ENCODE results near the gene KDM6B.
"Not testable (repeated sequence)": the region's sequence is repeated elsewhere in the genome, so short reads cannot be mapped to it uniquely, and the experiment has no call there.

The KDM6B gene

DNA sequence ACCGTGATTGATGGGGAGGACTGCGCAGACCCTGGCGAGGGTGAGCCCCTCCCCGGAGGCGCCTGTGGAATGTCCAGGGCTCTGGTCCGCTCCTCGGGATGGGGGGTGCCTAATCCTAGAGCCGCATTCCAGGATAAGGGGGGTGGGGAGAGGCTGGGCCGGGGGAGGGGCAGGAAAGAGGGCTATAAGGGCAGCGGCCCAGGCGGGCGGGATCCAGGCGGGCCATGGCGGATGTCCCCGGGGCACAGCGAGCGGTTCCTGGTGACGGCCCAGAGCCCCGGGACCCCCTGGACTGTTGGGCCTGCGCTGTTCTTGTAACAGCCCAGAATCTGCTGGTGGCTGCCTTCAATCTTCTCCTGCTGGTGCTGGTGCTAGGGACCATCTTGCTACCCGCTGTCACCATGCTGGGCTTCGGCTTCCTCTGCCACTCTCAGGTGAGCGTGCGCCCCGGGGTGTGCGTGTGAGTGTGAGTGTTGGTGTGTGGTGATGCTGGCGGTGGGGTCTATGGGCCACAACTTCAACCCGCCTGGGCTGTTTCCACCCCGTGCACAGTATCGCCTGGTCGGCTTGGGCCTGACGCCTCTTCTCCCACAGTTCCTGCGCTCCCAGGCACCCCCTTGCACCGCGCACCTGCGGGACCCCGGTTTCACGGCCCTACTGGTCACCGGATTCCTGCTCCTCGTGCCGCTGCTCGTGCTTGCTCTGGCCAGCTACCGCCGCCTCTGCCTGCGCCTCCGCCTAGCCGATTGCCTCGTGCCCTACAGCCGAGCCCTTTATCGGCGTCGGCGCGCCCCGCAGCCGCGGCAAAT is 21.0 kb downstream of the KDM6B start, which contains the start of gene TMEM88:
Gene TMEM88 (plus strand): TSS at position 216 of the 809 bp plus-strand sequence. CDS start 9 bp downstream, at position 225.
- DNase-seq: no peak

DNA sequence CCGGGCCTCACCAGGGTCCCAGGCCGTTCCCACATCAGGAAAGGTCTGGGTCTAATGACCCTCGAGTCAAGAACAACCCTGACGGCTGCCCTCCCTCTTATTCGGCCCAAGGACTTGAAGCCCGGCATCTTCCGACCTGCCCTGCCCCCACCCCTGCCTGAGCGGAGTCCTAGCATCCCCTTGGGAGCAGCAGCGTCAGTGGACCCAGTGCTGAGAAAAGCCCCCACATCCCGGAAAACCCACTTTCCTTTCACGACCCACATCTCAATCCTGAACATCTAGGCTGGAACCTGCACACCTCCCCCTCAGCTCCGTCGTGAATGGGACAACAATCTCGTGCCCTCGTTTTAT is 21.6 kb downstream of the KDM6B start:
- DNase-seq: no peak

GRCh38 chr17:7856011-7856810 is 22.2 kb downstream of the KDM6B start:
- peak; percentile 43 for DNase-seq

GRCh38 chr17:7856811-7857712 is 23.0 kb downstream of the KDM6B start, which contains the start of gene NAA38:
Gene NAA38 (minus strand): TSS chr17:7857559. CDS start chr17:7857463, 96 bp downstream.
- peak; percentile 98 for DNase-seq

- DNase-seq: peak; percentile 94
These were observed 23.9 kb downstream of the KDM6B start, which contains the start of gene CYB5D1 for GRCh38 chr17:7857713-7858521. Gene CYB5D1 (plus strand): TSS chr17:7858003. CDS start chr17:7858135, 132 bp downstream.

DNA sequence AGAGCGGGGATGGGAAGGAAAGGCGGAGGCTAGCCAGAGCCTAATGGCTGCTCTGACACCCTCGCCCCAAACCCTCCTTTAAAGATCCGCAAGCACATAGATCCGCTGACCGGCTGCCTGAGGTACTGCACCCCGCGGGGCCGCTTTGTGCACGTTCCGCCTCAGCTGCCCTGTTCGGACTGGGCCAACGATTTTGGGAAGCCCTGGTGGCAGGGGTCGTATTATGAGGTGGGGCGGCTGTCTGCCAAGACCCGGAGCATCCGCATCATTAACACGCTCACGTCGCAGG is 24.4 kb downstream of the KDM6B start:
- peak; percentile 47 for DNase-seq

DNA sequence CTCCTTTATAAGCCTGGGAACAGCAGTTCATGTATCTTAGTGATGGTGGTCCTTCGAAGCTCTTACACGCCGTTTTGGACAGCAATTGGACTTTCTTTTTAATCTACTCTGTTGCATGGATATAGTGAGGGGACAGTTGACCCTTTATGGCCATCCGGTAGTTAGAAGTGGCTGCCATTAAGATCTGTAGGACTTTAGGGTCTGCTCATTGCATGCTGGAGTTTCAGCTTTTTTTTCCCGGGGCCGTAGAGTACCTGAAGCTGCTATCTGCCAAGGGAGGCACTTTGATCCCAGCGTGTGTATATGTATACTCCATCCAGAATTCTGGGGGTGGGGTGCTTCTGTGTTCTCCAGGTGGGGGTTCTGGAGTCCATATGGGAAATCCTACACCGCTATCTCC is 25.0 kb downstream of the KDM6B start:
- no peak for DNase-seq

DNA sequence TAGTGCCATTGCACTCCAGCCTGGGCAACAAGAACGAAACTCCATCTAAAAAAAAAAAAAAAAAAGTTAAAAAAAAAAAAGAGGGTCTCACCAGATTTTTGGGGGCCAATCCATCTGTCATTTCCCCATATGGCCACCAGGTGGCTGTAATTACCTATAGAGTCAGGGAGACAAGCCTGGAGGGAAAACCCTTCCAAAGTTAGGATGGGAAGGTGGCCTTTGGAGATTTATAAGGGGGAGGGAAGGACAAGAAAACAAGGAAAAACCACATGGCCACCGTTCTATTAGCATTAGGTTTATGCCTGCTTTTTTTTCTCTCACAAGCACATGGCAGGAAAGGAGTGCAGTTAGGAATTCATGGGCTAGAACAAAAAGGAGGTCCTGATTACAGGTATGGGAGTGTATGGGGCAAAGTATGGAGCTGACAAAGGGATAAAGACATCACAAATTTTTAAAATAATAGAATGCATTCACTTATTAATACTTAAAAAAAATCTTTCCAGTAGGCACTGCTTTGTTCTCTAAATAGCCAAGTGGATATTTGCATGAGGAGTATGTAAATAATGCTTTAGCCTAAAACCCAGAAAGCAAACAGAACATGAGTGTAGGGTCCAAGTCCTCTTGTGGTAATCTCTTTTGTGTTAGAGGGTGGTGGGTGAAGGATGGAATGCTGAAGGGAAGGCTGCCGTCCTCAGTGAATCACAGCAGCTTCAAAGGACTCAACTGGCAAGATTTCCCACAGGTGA is 28.8 kb downstream of the KDM6B start:
- peak; percentile 51 for DNase-seq

DNA sequence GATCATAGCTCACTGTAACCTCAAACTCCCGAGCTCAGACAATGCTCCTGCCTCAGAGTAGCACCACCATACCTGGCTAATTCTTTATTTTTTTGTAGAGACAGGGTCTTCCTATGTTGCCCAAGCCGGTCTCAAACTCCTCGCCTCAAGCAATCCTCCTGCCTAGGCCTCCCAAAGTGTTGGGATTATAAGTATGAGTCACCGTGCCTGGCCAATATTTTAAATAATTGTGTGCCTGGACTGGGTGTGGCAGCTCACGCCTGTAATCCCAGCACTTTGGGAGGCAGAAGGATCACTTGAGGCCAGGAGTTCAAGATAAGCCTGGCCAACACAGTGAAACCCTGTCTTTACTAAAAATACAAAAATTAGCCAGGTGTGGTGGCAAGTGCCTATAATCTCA is 30.4 kb downstream of the KDM6B start:
- not testable (repeated sequence) for DNase-seq

DNA sequence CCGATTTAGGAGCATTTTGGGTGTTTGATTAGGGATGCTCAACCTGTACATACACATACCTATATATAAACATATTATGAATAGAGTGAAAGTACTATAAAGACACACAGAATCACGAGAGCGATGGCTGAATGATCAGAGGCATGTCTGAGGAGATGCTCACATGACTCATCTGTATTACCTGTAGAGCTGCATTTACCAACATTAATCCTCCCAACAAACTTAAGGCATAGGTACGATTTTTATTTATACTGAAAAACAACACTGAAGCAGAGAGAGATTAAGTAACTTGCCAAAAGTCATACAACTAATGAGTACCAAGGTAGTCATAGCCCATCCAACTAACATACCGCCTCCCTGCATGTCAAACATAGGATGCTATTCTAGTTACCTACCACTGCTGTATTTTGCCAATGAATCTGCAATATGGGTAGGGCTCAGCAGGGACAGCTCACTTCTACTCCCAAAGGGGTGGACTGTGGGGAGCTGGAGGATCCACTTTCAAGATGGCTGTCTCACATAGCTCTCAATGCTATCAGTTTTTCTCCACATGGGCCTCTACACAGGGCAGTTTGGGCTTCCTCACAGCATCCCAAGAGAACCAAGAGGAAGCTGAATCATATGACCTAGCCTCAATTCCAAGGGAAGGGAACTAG is 31.1 kb downstream of the KDM6B start:
- no peak for DNase-seq

DNA sequence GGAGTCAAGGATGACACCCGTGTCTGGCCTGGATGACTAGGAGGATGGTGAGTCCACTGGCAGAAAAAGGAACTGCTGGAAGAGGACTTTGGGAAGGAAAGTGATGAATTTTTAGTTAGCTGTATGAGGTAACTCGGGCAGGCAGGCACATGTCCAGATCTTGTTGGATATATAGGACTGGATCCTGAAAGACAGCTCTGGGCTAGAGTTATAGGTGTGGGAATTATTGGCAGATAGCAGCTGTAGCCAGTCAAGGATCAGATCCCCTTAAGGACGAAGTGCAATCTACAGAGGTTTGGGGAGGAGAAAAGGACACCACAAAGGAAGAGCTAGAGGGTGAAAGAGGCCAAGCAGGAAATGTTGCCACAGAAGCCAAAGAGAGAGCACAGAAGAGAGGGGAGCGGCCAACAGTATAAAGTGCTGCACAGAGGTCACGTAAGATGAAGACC is 33.9 kb downstream of the KDM6B start:
- DNase-seq: no peak

DNA sequence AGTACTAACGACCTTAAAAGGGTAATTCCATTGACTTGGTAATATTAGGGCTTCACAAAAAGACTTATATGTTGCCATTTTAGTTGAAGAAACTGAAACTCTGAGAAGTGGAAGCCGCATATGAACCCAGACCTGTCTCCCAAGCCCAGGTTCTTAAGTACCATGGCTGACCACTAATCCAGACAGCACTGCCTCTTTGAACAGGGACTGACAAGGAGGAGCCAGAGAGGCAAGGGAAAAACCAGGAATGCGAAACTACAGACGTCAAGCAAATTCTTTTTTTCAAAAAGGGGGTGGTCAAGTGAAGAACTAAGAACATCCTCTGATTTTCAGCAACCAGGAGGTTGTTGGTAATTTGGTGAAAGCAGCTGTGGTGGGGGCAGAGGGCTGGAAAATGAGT is 39.0 kb downstream of the KDM6B start:
- DNase-seq: no peak

GRCh38 chr17:7875804-7876370 is 41.9 kb downstream of the KDM6B start:
- no peak for DNase-seq

DNA sequence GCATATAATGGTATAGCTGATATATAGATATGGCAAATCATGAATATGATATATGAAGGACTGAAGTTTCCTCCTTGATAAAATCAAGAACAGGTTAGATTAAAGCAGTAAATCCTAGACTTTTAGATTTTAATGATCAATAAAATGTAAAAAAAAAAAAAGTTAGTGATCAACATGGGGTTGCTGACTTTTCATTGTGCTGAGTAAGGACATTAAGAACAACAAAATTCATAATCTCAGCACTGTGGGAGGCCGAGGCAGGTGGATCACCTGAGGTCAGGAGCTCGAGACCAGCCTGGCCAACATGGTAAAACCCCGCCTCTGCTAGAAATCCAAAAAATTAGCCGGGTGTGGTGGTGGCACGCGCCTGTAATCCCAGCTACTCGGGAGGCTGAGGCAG is 44.2 kb downstream of the KDM6B start:
- no peak for DNase-seq

DNA sequence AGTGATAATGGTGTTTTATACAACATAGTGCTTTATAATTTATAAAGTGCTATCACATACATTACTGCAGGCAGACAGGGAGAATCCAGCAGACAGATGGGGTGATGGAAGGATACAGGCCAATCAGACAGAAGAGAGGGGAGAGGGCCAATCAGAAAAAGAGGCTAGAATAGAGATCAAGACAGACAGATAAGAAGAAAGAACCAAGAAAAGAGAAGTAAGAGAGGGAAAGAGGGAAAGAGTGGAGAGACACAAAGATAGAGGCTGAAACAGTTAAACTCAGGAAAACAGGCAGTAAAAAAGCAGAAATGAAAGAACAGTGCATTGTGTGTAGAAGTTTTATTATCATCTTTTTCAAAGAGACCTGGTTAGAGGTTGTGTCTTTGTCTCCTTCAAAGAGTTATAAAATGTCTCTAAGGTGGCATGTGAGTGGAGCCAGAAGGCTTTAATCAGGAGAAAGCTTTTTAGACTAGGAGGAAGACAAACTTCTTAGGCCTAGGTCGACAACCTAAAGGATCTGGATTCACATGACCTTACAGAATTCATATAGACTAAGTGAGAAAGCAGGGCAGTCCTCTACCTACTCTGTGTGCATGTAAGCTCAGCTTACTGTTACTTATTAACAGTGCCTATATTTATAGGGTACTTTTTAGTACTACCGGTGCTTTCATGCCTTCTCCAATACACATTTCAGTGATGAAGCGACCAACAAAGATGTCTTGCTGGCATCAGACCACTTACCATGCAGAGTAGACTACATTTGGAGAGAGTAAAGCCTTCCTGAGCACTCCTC is 46.3 kb downstream of the KDM6B start:
- no peak for DNase-seq

DNA sequence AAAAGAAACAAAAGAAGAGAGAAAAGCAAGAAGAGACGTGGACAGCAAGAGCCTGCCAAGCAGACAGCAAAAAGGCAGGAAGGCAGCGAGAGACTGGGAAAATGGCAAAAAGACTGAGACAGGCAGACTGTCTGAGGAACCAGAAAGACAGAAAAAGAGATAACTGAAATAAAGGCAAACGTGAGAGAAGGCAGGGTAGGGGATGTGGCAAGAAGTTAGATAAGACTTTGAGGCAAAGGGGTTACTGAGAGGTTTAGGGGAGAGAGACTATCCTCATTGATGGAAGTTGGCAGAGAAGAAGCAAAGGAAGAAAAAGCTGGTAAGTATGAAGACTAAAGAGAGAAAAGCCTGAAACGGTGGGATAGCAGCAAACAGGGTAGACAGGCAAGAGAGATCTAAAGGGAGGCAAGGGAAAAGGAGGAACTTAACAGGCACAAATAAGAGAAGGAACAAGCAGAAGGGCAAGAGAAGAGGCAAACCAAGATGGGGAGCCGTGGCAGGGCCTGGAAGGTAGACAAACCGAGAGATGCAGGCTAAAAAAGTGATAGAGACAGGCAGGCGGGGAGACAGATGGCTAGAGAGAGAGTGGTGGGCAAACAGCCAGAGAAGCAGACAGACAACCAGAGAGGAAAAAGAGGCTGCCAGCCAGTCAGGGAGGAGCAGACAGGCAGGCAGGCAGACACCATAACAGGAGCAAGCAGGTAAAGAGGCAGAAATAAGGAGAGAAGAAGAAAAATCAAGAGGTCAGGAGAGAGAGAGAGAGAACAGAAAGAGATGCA is 47.4 kb downstream of the KDM6B start:
- DNase-seq: no peak

- no peak for DNase-seq
These were observed 48.1 kb downstream of the KDM6B start for GRCh38 chr17:7882068-7882467.

- no peak for DNase-seq
These were observed 48.6 kb downstream of the KDM6B start for GRCh38 chr17:7882629-7883028.

Measured in activated CD4-positive, alpha-beta T cell treated with anti-CD3 and anti-CD28 coated beads, Interleukin-2, amount 50 U/mL, for 16 hours (primary cell).